K562 (cell line): Measurements from ENCODE around the gene TFB2M. TPM values are rescaled to one million over a fixed set of nuclear protein-coding genes. Genes with fewer than 3 reads are reported as not detected.

Source experiments
- ATAC-seq: fragments of 200-7000 bp; cut with Tn5 transposase; 3 replicates; pipeline ENCODE4 v1.9.1; 2020; ENCODE audit warnings: moderate library complexity
- BruUV-seq: library from RNA; stranded (reverse); fragments of 400-500 nt; replicated peaks from 2 replicates; lab custom pipeline; 2021; lab: Mats Ljungman, UMichigan
- CTCF ChIA-PET: fragments of 300-600 bp; formaldehyde crosslinking; extraction: SDS; loops from one replicate; lab custom pipeline; 2021; ENCODE audit warnings: low intra/inter-chr PET ratio; lab: Yijun Ruan, JAX
- POLR2A ChIA-PET: fragments of 300-600, 350-650 bp; sonication (Branson Sonifier 250); formaldehyde crosslinking; extraction: SDS; loops from one replicate; lab custom pipeline; 2021; ENCODE audit warnings: antibody characterized with exemption, inconsistent platforms; lab: Yijun Ruan, JAX
- DNase-seq, 4 experiments: peaks; one replicate each; pipeline versions ENCODE4 v3.0.0 to v3.0.0-alpha.2; 2011 to 2018; ENCODE audit warnings: low spot score in 3 of 4, mixed read lengths in 3 of 4; ENCODE audit errors: extremely low read depth in 1 of 4
- FAIRE-seq: peaks from 2 replicates; lab custom pipeline; 2011; peaks lifted over from hg19 to GRCh38; lab: Jason Lieb, UNC
- H2AFZ ChIP-seq: 2 replicates; pipeline ENCODE4 v1.6.0; 2011; ENCODE audit warnings: low read depth, low read length, control low read depth, inconsistent platforms
- H3K27ac ChIP-seq: fragments of 200-600 bp; 3 replicates; pipeline ENCODE4 v1.8.0; 2011; ENCODE audit warnings: low read depth, mild to moderate bottlenecking, control low read depth, inconsistent platforms, low read length, moderate library complexity, mixed read lengths; ENCODE audit errors: extremely low read depth
- H3K27me3 ChIP-seq, 2 experiments: fragments of 300-600 bp in 1 of 2; 2 replicates in 1 of 2; 3 replicates in 1 of 2; pipeline versions ENCODE4 v1.6.0 to v1.8.0; 2011; ENCODE audit warnings: inconsistent platforms in 2 of 2, low read length in 2 of 2, mild to moderate bottlenecking in 1 of 2, mixed read lengths in 1 of 2, moderate library complexity in 1 of 2; ENCODE audit not compliant: control insufficient read depth in 2 of 2, insufficient read depth in 2 of 2
- H3K36me3 ChIP-seq: fragments of 300-600 bp; 3 replicates; pipeline ENCODE4 v1.8.0; 2011; ENCODE audit warnings: mild to moderate bottlenecking, low read length, inconsistent platforms; ENCODE audit not compliant: control insufficient read depth, insufficient read depth
- H3K4me1 ChIP-seq, 2 experiments: fragments of 200-600 bp in 1 of 2; replicated peaks in 1 of 2; 2 replicates in 1 of 2; 3 replicates in 1 of 2; pipeline versions ENCODE4 v1.5.1 to v1.8.0; 2011; ENCODE audit warnings: inconsistent platforms in 2 of 2, low read length in 2 of 2, mild to moderate bottlenecking in 1 of 2, mixed read lengths in 1 of 2, moderate library complexity in 1 of 2; ENCODE audit not compliant: control insufficient read depth in 2 of 2, insufficient read depth in 2 of 2
- H3K4me2 ChIP-seq: 2 replicates; pipeline ENCODE4 v1.6.1; 2011; ENCODE audit warnings: low read length, control low read depth, inconsistent platforms, mixed read lengths; ENCODE audit not compliant: insufficient read depth
- H3K4me3 ChIP-seq: fragments of 200-600 bp; sonication (generic), shearing (Covaris generic); 2 replicates; pipeline ENCODE4 v1.5.1; 2016; ENCODE audit warnings: control low read depth, inconsistent platforms
- H3K79me2 ChIP-seq: fragments of 200-600 bp; 3 replicates; pipeline ENCODE4 v1.8.0; 2011; ENCODE audit warnings: low read length, inconsistent platforms; ENCODE audit not compliant: control insufficient read depth, insufficient read depth
- H3K9ac ChIP-seq, 2 experiments: 2 replicates each; pipeline versions ENCODE4 v1.6.0 to v1.6.1; 2011; ENCODE audit warnings: low read depth in 2 of 2, low read length in 2 of 2, control low read depth in 1 of 2, inconsistent platforms in 1 of 2, mild to moderate bottlenecking in 1 of 2, mixed read lengths in 1 of 2; ENCODE audit not compliant: insufficient read depth in 1 of 2
- H3K9me1 ChIP-seq: one replicate; pipeline ENCODE4 v1.6.0; 2011; ENCODE audit warnings: inconsistent platforms, mild to moderate bottlenecking, low read length, moderate library complexity; ENCODE audit not compliant: control insufficient read depth, insufficient read depth
- H3K9me3 ChIP-seq: replicated peaks from 2 replicates; pipeline ENCODE4 v1.5.1; 2011; ENCODE audit warnings: low read depth, low read length, inconsistent platforms; ENCODE audit not compliant: control insufficient read depth, insufficient read depth
- H4K20me1 ChIP-seq: replicated peaks from 2 replicates; pipeline ENCODE4 v1.6.1; 2011; ENCODE audit warnings: low read length, inconsistent platforms, mixed read lengths; ENCODE audit not compliant: control insufficient read depth, insufficient read depth
- ASH1L ChIP-seq: fragments of 450-650 bp; IDR thresholded peaks from 2 replicates; pipeline ENCODE4 v1.6.1; 2018; ENCODE audit warnings: borderline replicate concordance, mild to moderate bottlenecking, low read depth; ENCODE audit not compliant: partially characterized antibody
- CCNT2 ChIP-seq: IDR thresholded peaks from 2 replicates; pipeline ENCODE4 v1.6.1; 2011; ENCODE audit warnings: borderline replicate concordance, low read depth, mild to moderate bottlenecking, moderate library complexity, mixed read lengths, low read length; ENCODE audit not compliant: insufficient read length; ENCODE audit errors: extremely low read depth
- KAT7 ChIP-seq: sonication (generic); formaldehyde crosslinking; IDR thresholded peaks from 2 replicates; pipeline ENCODE4 v1.8.0; 2022; ENCODE audit warnings: missing genetic modification reagents, mild to moderate bottlenecking, borderline replicate concordance
- MTA2 ChIP-seq: fragments of 450-650 bp; IDR thresholded peaks from 2 replicates; pipeline ENCODE4 v1.6.1; 2016; ENCODE audit warnings: low read depth
- PTTG1 ChIP-seq: fragments of 450-650 bp; IDR thresholded peaks from 2 replicates; pipeline ENCODE4 v1.6.1; 2016; ENCODE audit warnings: low read depth, mild to moderate bottlenecking, missing genetic modification characterization, missing compliant biosample characterization
- RFX5 ChIP-seq: IDR thresholded peaks from 2 replicates; pipeline ENCODE4 v1.6.1; 2011; ENCODE audit warnings: low read depth, mild to moderate bottlenecking, improper control_type of control experiment, low read length
- UBTF ChIP-seq, 2 experiments: IDR thresholded peaks; 2 replicates each; pipeline ENCODE4 v1.6.1; 2012; ENCODE audit warnings: improper control_type of control experiment in 2 of 2, low read depth in 2 of 2, low read length in 2 of 2, borderline replicate concordance in 1 of 2
- XRCC5 ChIP-seq: fragments of 200-400 bp; formaldehyde crosslinking; IDR thresholded peaks from 2 replicates; pipeline ENCODE4 v1.6.1; 2017; ENCODE audit warnings: low read depth, mild to moderate bottlenecking, low read length
- ZBTB11 ChIP-seq, 3 experiments: fragments of 200-800 bp in 1 of 3; fragments of 250-450 bp in 1 of 3; fragments of 450-650 bp in 1 of 3; sonication (Bioruptor Pico) in 1 of 3; sonication (Bioruptor generic) in 1 of 3; formaldehyde crosslinking in 1 of 3; IDR thresholded peaks; 2 replicates each; pipeline versions ENCODE4 v1.6.1 to v1.8.0; 2016 to 2022; ENCODE audit warnings: mild to moderate bottlenecking in 2 of 3, missing genetic modification characterization in 2 of 3, missing compliant biosample characterization in 1 of 3, moderate library complexity in 1 of 3
- ZBTB17 ChIP-seq: fragments of 450-650 bp; formaldehyde crosslinking; IDR thresholded peaks from 2 replicates; pipeline ENCODE4 v1.4.0; 2020; ENCODE audit warnings: mild to moderate bottlenecking
- ZHX1 ChIP-seq: fragments of 150-350 bp; conservative IDR thresholded peaks from 2 replicates; pipeline ENCODE4 v1.6.1; 2014; ENCODE audit warnings: low read length
- ZNF143 ChIP-seq: sonication (generic); formaldehyde crosslinking; IDR thresholded peaks from 2 replicates; pipeline ENCODE4 v1.9.0; 2022; ENCODE audit warnings: mild to moderate bottlenecking, missing genetic modification reagents
- ZNF444 ChIP-seq: fragments of 250-450 bp; sonication (Bioruptor Pico); IDR thresholded peaks from 2 replicates; pipeline ENCODE4 v1.4.0; 2020; ENCODE audit warnings: mild to moderate bottlenecking, moderate library complexity
- ZNF780A ChIP-seq: fragments of 250-450 bp; sonication (Bioruptor Pico); IDR thresholded peaks from 2 replicates; pipeline ENCODE4 v1.5.0; 2021; ENCODE audit warnings: mild to moderate bottlenecking
- WGBS: fragments of 100-300 bp; shearing (Covaris generic); methylation state at CpG from one replicate; pipeline ENCODE4 v1.1.6; 2016; ENCODE audit warnings: low coverage, mixed read lengths; ENCODE audit not compliant: insufficient coverage; ENCODE audit errors: missing lambda C conversion rate; 5-methylcytosine and 5-hydroxymethylcytosine counted together
- in situ Hi-C: fragments of 300-500 bp; cut with MboI; formaldehyde crosslinking; loops from 4 replicates; pipeline ENCODE4 v1.15.0; 2018; ENCODE audit warnings: inconsistent platforms, mixed read lengths
- intact Hi-C: fragments of 100-400 bp; cut with micrococcal nuclease; formaldehyde crosslinking; loops from 2 replicates; pipeline ENCODE4 v1.14.2; 2022
- polyA plus RNA-seq, 8 experiments: library from polyadenylated mRNA; depleted of rRNA in 4 of 8; stranded (reverse) in 5 of 8; unstranded in 3 of 8; fragments of >200 nt; fragmentation: Nextera tagmentation in 2 of 8; fragmentation: Illumina TruSeq in 1 of 8; extraction: Ambion mirVana in 2 of 8; extraction: Trizol in 1 of 8; gene quantifications; 2 replicates each; pipeline versions ENCODE4 v1.2.1 to v1.2.3, GENCODE V29; 2011 to 2014; ENCODE audit warnings: inconsistent platforms in 1 of 8, missing spikeins in 1 of 8
- total RNA-seq, 7 experiments: library from RNA; depleted of rRNA in 6 of 7; stranded (reverse); fragments of >200 nt in 6 of 7; fragmentation: Illumina TruSeq in 2 of 7; extraction: Trizol in 2 of 7; gene quantifications; 2 replicates each; pipeline versions ENCODE4 v1.2.1 to v1.2.3, GENCODE V29; 2011 to 2021; ENCODE audit warnings: low replicate concordance in 1 of 7

Gene TFB2M
- total and polyA plus RNA-seq, 9 of the 15 experiments (the other 6 are each of a cell fraction or from before 2014, with no cell fraction given), result 55.1 to 162 (median 70.6) TPM

GRCh38 chr1:246503341-246503740 is 62.7 kb downstream of the TFB2M start:
- H3K36me3 ChIP-seq, result peaks cover 5% of the 10 kb centered on the region; the same call in 1 of the 3 replicates
- ATAC-seq (no peak), FAIRE-seq (no peak), DNase-seq (no peak)
- ChIA-PET POLR2A (interaction anchor here (0.6 kb wide), 1 partner anchor 14 kb away, joined by 3 read pairs; no protein-coding TSS in a partner anchor), CTCF (no interaction called here)
- no peaks in the 10 kb centered on the region for H3K27me3 ChIP-seq
- H3K4me3 ChIP-seq, result no peak overlapping the region
- no peaks in the 10 kb centered on the region for H3K9me1 ChIP-seq
- intact Hi-C loops, result no loop called here
- no TSS peak for BruUV-seq
- H4K20me1 ChIP-seq, result no peaks in the 10 kb centered on the region
- in situ Hi-C loops, result no loop called here
- no peak overlapping the region for H3K9ac ChIP-seq
- no peak overlapping the region for H3K27ac ChIP-seq
- no peak overlapping the region for H3K4me2 ChIP-seq
- H2AFZ ChIP-seq, result no peak overlapping the region
- no peaks in the 10 kb centered on the region for H3K9me3 ChIP-seq
- WGBS, result 61% methylated on average over 7 of the region's 7 CpGs
- H3K4me1 ChIP-seq, result peaks cover 9 to 17% of the 10 kb centered on the region in 2 experiments; a peak in 4 of 5 replicates
- peaks cover 10% of the 10 kb centered on the region for H3K79me2 ChIP-seq
- TF ChIP-seq ASH1L (no peak), ZHX1 (no peak), RFX5 (no peak), PTTG1 (no peak), KAT7 (CRISPR knock-in tag) (no peak), CCNT2 (no peak), MTA2 (no peak), ZNF444 (CRISPR knock-in tag) (no peak), XRCC5 (no peak), UBTF (IDR thresholded peaks at IDR 0.05; ENCODE audit: borderline replicate concordance in 1 of 2, low read depth in 2 of 2, low read length in 2 of 2) (no peak), ZNF143 (CRISPR knock-in tag) (no peak), ZNF780A (CRISPR knock-in tag) (no peak), ZBTB11 (CRISPR knock-in tag; IDR thresholded peaks at IDR 0.05) (no peak), ZBTB17 (no peak)
